ENCODE results near the gene PRKAG2.

The PRKAG2 gene

GRCh38 chr7:151709141-151710038, 167.5 kb downstream of the PRKAG2 start:
- no peaks in the 10 kb centered on the region for H3F3A ChIP-seq (ENCODE audit: insufficient read depth, low read length)
- no peaks in the 10 kb centered on the region for H3K4me1 ChIP-seq (ENCODE audit: insufficient read depth, low read length, severe bottlenecking)
- H3K27ac ChIP-seq (ENCODE audit: low read depth, low read length, poor library complexity, severe bottlenecking), result no peak overlapping the region
- H3K9me2 ChIP-seq (ENCODE audit: low read depth, low read length), result no peaks in the 10 kb centered on the region
- H3K79me2 ChIP-seq (ENCODE audit: insufficient read depth, low read length), result no peaks in the 10 kb centered on the region
- no peaks in the 10 kb centered on the region for H4K20me1 ChIP-seq (ENCODE audit: insufficient read depth, low read length)
- TF ChIP-seq EZH2 (IDR thresholded peaks at IDR 0.05; ENCODE audit: borderline replicate concordance, low read length), result no peak
- TF ChIP-seq CTCF (IDR thresholded peaks at IDR 0.05; ENCODE audit: low read length), result no peak
- H3K9ac ChIP-seq (ENCODE audit: low read length), result no peak overlapping the region
- H2AFZ ChIP-seq (ENCODE audit: low read length), result no peak overlapping the region
- no peaks in the 10 kb centered on the region for H3K36me3 ChIP-seq (ENCODE audit: insufficient read depth, low read length)
- no peak overlapping the region for H3K4me2 ChIP-seq (ENCODE audit: low read length)
- H3K27me3 ChIP-seq (ENCODE audit: insufficient read depth, low read length), result peaks cover 19% of the 10 kb centered on the region; the same call in 1 of the 2 replicates
- no peak overlapping the region for H3K4me3 ChIP-seq (ENCODE audit: low read depth, low read length, poor library complexity, severe bottlenecking)
- 0 out of 2 replicates have a peak, but pooled peaks cover 3% of the 10 kb centered on the region for H3K9me3 ChIP-seq (ENCODE audit: low read length)

- peaks cover 19% of the 10 kb centered on the region; the same call in 1 of the 2 replicates for H3K27me3 ChIP-seq (ENCODE audit: insufficient read depth, low read length)
- H3K4me3 ChIP-seq (ENCODE audit: low read depth, low read length, poor library complexity, severe bottlenecking), result no peak overlapping the region
Observed at GRCh38 chr7:151708610-151709009, 168.3 kb downstream of the PRKAG2 start.

GRCh38 chr7:151707757-151708156, 169.2 kb downstream of the PRKAG2 start:
- Histone ChIP-seq H3K36me3 (ENCODE audit: insufficient read depth, low read length) (no peaks in the 10 kb centered on the region), H3K9ac (ENCODE audit: low read length) (no peak overlapping the region), H2AFZ (ENCODE audit: low read length) (no peak overlapping the region), H3K27me3 (ENCODE audit: insufficient read depth, low read length) (peaks cover 19% of the 10 kb centered on the region; the same call in 1 of the 2 replicates), H3K9me2 (ENCODE audit: low read depth, low read length) (no peaks in the 10 kb centered on the region), H3K27ac (ENCODE audit: low read depth, low read length, poor library complexity, severe bottlenecking) (no peak overlapping the region), H3K9me3 (ENCODE audit: low read length) (0 out of 2 replicates have a peak, but pooled peaks cover 3% of the 10 kb centered on the region), H3K4me2 (ENCODE audit: low read length) (no peak overlapping the region), H3K4me3 (ENCODE audit: low read depth, low read length, poor library complexity, severe bottlenecking) (no peak overlapping the region), H3K4me1 (ENCODE audit: insufficient read depth, low read length, severe bottlenecking) (no peaks in the 10 kb centered on the region), H3F3A (ENCODE audit: insufficient read depth, low read length) (no peaks in the 10 kb centered on the region), H3K79me2 (ENCODE audit: insufficient read depth, low read length) (no peaks in the 10 kb centered on the region), H4K20me1 (ENCODE audit: insufficient read depth, low read length) (no peaks in the 10 kb centered on the region)
- TF ChIP-seq CTCF (IDR thresholded peaks at IDR 0.05; ENCODE audit: low read length), result no peak
- TF ChIP-seq EZH2 (IDR thresholded peaks at IDR 0.05; ENCODE audit: borderline replicate concordance, low read length), result no peak

More at GRCh38 chr7:151708610-151709009, 168.3 kb downstream of the PRKAG2 start:
- Histone ChIP-seq H3K27ac (ENCODE audit: low read depth, low read length, poor library complexity, severe bottlenecking) (no peak overlapping the region), H3K79me2 (ENCODE audit: insufficient read depth, low read length) (no peaks in the 10 kb centered on the region), H3K4me2 (ENCODE audit: low read length) (no peak overlapping the region), H3K9ac (ENCODE audit: low read length) (no peak overlapping the region), H3F3A (ENCODE audit: insufficient read depth, low read length) (no peaks in the 10 kb centered on the region), H3K4me1 (ENCODE audit: insufficient read depth, low read length, severe bottlenecking) (no peaks in the 10 kb centered on the region), H3K9me3 (ENCODE audit: low read length) (0 out of 2 replicates have a peak, but pooled peaks cover 3% of the 10 kb centered on the region), H3K9me2 (ENCODE audit: low read depth, low read length) (no peaks in the 10 kb centered on the region), H4K20me1 (ENCODE audit: insufficient read depth, low read length) (no peaks in the 10 kb centered on the region), H3K36me3 (ENCODE audit: insufficient read depth, low read length) (no peaks in the 10 kb centered on the region), H2AFZ (ENCODE audit: low read length) (no peak overlapping the region)
- TF ChIP-seq EZH2 (IDR thresholded peaks at IDR 0.05; ENCODE audit: borderline replicate concordance, low read length), result no peak

Data from OCI-LY1 (cell line).